Measurements from ENCODE around the gene CHPF. TPM values are rescaled to one million over a fixed set of nuclear protein-coding genes. Genes with fewer than 3 reads are reported as not detected.

The CHPF gene
- polyA plus RNA-seq, 1 donor: 81.8 TPM

DNA sequence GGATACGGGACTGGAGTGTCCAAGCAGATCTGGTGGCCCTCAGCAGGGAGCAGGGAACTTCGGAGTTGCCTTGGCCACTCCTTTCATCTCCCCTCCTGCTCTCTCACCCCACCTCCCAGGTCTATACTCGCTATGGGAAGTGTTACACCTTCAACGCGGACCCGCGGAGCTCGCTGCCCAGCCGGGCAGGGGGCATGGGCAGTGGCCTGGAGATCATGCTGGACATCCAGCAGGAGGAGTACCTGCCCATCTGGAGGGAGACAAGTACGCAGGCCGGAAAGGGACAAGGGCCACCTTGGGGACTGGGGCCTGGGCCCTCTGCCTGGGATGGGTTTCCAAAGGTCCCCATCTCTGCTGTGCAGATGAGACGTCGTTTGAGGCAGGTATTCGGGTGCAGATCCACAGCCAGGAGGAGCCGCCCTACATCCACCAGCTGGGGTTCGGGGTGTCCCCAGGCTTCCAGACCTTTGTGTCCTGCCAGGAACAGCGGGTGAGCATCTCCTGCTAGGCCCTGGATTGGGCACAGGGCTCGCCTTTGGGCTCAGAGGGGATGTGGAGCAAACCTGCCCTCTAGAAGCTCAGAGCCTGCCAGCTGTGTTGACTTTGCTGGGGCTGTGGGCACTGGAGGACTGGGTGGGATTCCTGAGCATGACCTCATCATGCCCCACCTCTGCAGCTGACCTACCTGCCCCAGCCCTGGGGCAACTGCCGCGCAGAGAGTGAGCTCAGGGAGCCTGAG, 11.8 kb downstream of the CHPF start:
- Histone ChIP-seq H3K27ac (ENCODE audit: low read length) (no peak overlapping the region), H3K36me3 (ENCODE audit: control insufficient read depth, insufficient read depth, low read length) (no peaks in the 10 kb centered on the region), H3K9me3 (ENCODE audit: control insufficient read depth, low read depth, low read length) (no peaks in the 10 kb centered on the region), H3K4me1 (ENCODE audit: control insufficient read depth, insufficient read depth, low read length) (peaks cover 8% of the 10 kb centered on the region), H3K27me3 (ENCODE audit: control insufficient read depth, insufficient read depth, low read length) (peaks cover 58% of the 10 kb centered on the region), H3K4me3 (ENCODE audit: low read length) (no peak overlapping the region)
- WGBS (ENCODE audit: insufficient coverage, low lambda C conversion rate): no CpG with 5 or more reads among the region's 20 CpGs
- no peak for DNase-seq

DNA sequence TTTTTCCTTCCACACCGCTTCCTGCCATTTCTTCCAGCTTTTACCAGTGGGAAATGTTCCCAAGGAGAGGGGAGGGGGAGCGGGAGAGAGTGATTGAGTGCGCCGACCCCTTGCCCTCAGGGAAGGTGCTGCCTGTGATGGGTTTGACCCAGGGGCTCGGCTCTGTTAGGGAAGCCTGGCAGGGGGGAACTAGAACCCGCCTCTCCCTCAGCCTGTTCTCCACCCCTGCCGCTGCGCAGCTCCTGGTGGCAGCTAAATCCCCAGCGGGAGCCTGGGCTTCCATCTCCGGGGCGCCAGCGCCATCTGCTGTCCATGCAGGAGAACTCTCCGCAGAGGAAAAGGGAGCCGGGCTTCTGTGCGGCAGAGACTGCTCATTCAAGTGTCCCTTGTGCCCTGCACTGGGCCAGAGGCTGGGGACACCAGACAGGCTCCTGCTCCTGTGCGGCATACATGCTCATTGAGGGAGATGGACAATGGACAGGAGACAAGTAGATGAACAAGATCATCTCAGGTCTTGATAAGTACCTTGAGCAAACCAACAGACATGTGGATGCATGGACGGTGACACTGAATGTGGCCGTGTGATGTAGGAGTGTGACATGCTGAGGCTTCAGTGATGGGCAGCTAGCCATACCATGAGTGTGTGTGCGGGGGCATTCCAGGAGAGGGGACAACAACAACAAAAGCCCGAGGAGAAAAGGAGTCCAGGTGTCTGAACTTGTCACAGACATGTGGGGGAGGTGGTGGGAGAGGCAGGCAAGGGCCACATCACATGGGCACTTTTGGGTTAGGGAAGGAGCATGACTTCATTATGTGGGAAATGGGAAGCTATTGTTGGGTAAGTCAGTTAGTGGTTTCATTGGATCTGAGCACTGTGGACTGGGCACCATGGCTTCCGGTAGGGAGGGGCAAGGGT, 13.3 kb downstream of the CHPF start:
- no CpG with 5 or more reads among the region's 21 CpGs for WGBS (ENCODE audit: insufficient coverage, low lambda C conversion rate)
- Histone ChIP-seq H3K36me3 (ENCODE audit: control insufficient read depth, insufficient read depth, low read length) (no peaks in the 10 kb centered on the region), H3K27ac (ENCODE audit: low read length) (no peak overlapping the region), H3K4me3 (ENCODE audit: low read length) (no peak overlapping the region), H3K4me1 (ENCODE audit: control insufficient read depth, insufficient read depth, low read length) (peaks cover 22% of the 10 kb centered on the region), H3K27me3 (ENCODE audit: control insufficient read depth, insufficient read depth, low read length) (peaks cover 71% of the 10 kb centered on the region), H3K9me3 (ENCODE audit: control insufficient read depth, low read depth, low read length) (no peaks in the 10 kb centered on the region)
- peak; percentile 68 to 76 for DNase-seq

DNA sequence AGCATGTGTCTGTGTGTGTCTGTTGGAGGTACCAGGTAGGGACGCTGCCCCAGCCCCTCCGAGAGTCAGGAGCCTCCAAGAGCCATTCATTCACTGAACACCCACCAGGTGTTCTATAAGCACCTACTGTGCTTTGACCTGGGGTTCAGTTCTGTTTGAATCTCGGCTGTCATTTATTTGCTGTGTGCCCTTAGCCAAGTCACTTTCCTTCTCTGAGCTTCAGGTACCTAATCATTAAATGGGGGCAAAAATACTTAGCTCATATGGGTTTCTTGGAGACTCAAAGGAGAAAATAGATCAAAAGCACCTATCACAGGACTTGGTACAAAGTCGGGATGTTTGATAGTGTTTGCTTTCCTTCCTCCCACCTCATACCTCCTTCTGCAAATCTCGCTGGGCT, 16.1 kb downstream of the CHPF start:
- no peak for DNase-seq
- Histone ChIP-seq H3K4me3 (ENCODE audit: low read length) (no peak overlapping the region), H3K27me3 (ENCODE audit: control insufficient read depth, insufficient read depth, low read length) (peaks cover 95% of the 10 kb centered on the region), H3K4me1 (ENCODE audit: control insufficient read depth, insufficient read depth, low read length) (peaks cover 29% of the 10 kb centered on the region), H3K9me3 (ENCODE audit: control insufficient read depth, low read depth, low read length) (no peaks in the 10 kb centered on the region), H3K36me3 (ENCODE audit: control insufficient read depth, insufficient read depth, low read length) (no peaks in the 10 kb centered on the region), H3K27ac (ENCODE audit: low read length) (no peak overlapping the region)
- WGBS (ENCODE audit: insufficient coverage, low lambda C conversion rate): no CpG with 5 or more reads among the region's 5 CpGs

DNA sequence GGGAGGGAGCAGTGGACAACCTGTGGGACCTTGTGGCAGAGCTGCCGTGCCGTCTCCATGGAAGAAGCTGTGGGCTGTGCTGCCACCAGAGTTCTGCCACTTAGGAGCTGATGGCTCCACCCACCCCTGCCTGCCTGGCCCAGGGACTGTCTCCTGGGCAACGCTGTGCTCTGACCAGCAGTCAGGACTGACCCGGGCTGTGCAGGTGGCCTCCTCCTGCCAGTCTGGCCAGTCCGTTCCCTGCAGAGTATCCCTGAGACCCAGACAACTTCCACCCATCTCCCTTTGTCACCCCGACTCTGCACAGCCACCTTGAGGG, 16.6 kb downstream of the CHPF start:
- no peak for DNase-seq
- H3K36me3 ChIP-seq (ENCODE audit: control insufficient read depth, insufficient read depth, low read length): no peaks in the 10 kb centered on the region
- no peak overlapping the region for H3K4me3 ChIP-seq (ENCODE audit: low read length)
- no CpG with 5 or more reads among the region's 6 CpGs for WGBS (ENCODE audit: insufficient coverage, low lambda C conversion rate)
- H3K4me1 ChIP-seq (ENCODE audit: control insufficient read depth, insufficient read depth, low read length): peaks cover 29% of the 10 kb centered on the region
- H3K9me3 ChIP-seq (ENCODE audit: control insufficient read depth, low read depth, low read length): no peaks in the 10 kb centered on the region
- H3K27me3 ChIP-seq (ENCODE audit: control insufficient read depth, insufficient read depth, low read length): peaks cover 96% of the 10 kb centered on the region
- no peak overlapping the region for H3K27ac ChIP-seq (ENCODE audit: low read length)

DNA sequence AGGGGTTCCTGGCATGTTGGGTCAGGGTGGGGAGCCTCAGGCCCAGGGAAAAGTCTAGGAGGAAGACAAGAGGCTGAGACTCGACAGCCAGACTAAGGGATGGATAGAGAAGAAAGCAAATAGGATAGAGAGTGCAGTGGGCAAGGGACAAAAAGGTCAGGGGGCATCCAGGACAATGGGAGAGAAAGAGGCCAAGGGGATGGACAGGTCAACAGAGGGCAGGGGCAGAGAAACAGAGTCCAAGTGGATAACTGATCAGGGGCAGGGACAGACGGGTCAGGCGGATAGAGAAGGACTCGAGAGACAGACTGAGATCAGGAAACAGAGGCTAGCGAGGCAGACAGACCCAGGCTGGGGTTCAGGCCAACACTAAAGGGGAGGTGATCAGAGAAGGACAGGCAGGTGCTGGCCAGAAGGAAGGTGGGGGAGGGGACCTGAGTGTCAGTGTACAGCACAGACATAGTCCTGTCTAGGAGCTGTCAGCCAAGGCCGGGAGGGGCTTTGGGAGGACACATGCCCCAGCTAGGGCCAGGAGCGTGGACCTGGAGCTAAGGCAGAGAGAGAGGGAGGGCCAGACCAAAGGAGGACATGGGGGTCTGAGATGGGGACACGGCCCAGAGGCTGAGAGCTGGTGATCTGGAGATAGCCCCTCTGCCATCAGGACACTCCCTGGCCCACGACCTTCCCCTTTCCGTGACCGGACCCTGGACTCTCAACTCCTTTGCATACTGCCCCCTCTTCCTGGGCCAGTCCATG, 17.1 kb downstream of the CHPF start:
- Histone ChIP-seq H3K9me3 (ENCODE audit: control insufficient read depth, low read depth, low read length) (no peaks in the 10 kb centered on the region), H3K27me3 (ENCODE audit: control insufficient read depth, insufficient read depth, low read length) (peaks cover 96% of the 10 kb centered on the region)
- no peak for DNase-seq

DNA sequence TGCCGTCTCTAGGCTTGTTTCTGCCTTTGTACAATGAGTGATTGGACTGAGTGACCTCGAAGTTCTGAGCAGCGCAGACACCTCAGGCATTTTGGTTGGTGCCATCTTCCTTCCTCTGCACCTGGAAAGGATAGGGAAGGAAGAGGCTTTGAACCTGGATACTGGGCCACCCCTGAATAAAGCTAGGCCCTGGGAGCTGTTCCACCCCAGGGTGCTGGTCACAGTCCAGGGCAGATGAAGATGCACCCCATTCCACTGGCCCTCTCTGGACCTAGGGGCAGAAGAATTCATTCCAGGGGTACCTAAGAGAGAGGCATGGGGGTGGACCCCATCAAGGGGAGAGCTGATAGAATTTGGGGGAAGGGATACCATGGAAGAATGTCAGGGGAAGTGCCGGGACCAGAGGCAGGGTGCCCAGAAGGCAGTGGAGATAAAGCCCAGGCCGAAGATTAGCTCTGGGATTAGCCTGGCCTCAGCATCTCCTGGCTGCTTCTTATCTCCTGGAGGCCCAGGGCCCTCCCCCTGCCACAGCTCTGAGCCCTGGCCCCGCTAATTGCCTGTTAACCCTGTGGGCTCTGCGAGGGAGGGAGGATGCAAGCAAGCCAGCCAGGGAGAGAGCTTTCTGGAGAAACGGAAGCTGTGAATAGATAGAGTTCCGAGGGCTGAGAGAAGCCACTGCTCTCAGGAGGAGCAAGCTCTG, 17.9 kb downstream of the CHPF start:
- WGBS (ENCODE audit: insufficient coverage, low lambda C conversion rate): no CpG with 5 or more reads among the region's 9 CpGs
- Histone ChIP-seq H3K4me3 (ENCODE audit: low read length) (no peak overlapping the region), H3K4me1 (ENCODE audit: control insufficient read depth, insufficient read depth, low read length) (peaks cover 29% of the 10 kb centered on the region), H3K27me3 (ENCODE audit: control insufficient read depth, insufficient read depth, low read length) (peaks cover 96% of the 10 kb centered on the region), H3K27ac (ENCODE audit: low read length) (no peak overlapping the region), H3K36me3 (ENCODE audit: control insufficient read depth, insufficient read depth, low read length) (no peaks in the 10 kb centered on the region), H3K9me3 (ENCODE audit: control insufficient read depth, low read depth, low read length) (no peaks in the 10 kb centered on the region)
- DNase-seq: no peak

More for the DNA sequence above, 17.1 kb downstream of the CHPF start:
- Histone ChIP-seq H3K36me3 (ENCODE audit: control insufficient read depth, insufficient read depth, low read length) (no peaks in the 10 kb centered on the region), H3K4me3 (ENCODE audit: low read length) (no peak overlapping the region), H3K27ac (ENCODE audit: low read length) (peak overlapping the region; percentile 12), H3K4me1 (ENCODE audit: control insufficient read depth, insufficient read depth, low read length) (peaks cover 29% of the 10 kb centered on the region)
- 24% methylated on average over 2 of the region's 11 CpGs for WGBS (ENCODE audit: insufficient coverage, low lambda C conversion rate)

DNA sequence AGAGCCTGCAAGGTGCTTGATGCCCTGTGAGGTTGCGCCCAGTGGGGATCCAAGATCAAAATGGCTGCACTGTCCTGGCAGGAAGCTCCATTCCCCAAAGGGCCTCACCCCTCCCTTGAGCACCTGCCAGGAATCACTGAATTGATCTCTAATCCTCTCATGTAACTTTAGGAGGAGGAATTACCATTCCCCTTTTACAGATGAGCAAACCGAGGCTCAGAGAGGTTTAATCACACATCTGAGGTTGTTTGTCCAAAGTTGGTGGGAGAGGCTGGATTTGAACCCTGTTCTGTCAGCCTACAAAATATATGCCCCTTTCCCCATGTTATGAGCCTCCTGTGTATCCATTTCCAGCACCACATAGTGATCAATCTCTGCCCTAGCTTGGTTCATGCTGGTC, 18.8 kb downstream of the CHPF start:
- no peaks in the 10 kb centered on the region for H3K9me3 ChIP-seq (ENCODE audit: control insufficient read depth, low read depth, low read length)
- WGBS (ENCODE audit: insufficient coverage, low lambda C conversion rate): no CpG with 5 or more reads among the region's 2 CpGs
- H3K27ac ChIP-seq (ENCODE audit: low read length): no peak overlapping the region
- peaks cover 27% of the 10 kb centered on the region for H3K4me1 ChIP-seq (ENCODE audit: control insufficient read depth, insufficient read depth, low read length)
- H3K4me3 ChIP-seq (ENCODE audit: low read length): no peak overlapping the region
- DNase-seq: no peak
- no peaks in the 10 kb centered on the region for H3K36me3 ChIP-seq (ENCODE audit: control insufficient read depth, insufficient read depth, low read length)
- peaks cover 98% of the 10 kb centered on the region for H3K27me3 ChIP-seq (ENCODE audit: control insufficient read depth, insufficient read depth, low read length)

DNA sequence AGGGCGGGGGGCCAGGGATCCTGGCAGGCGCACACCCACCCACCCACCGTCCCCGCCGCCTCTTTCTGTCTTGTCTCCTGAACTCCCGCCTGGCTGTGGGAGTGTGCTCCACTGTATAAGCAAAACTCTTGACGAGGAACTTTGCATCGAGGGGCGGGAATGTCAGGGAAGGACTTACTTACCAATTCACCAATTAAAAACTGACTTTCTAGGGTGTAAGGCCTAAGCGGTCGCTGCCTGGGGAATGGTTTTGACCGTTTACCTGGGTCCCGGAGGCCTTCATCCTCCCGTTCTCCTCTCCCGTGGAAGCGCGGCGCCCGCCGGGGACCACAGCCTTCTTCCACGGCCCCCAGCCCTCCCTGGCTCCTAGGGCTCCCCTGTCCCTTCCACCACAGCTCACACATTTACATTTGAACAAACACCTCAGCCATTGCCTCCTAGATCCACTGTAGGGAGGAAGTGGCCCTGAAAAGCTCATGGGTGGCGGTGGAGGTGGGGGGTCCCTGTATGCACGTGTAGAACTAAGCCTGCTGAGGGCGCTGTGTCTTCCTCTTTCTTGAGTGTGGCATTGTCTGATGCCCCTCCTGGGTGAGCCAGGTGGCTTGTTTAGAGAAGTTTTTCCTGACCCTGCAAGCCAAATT, 20.5 kb downstream of the CHPF start:
- H3K4me1 ChIP-seq (ENCODE audit: control insufficient read depth, insufficient read depth, low read length): peaks cover 26% of the 10 kb centered on the region
- H3K27ac ChIP-seq (ENCODE audit: low read length): no peak overlapping the region
- no peak overlapping the region for H3K4me3 ChIP-seq (ENCODE audit: low read length)
- H3K27me3 ChIP-seq (ENCODE audit: control insufficient read depth, insufficient read depth, low read length): peaks cover 94% of the 10 kb centered on the region
- H3K36me3 ChIP-seq (ENCODE audit: control insufficient read depth, insufficient read depth, low read length): no peaks in the 10 kb centered on the region
- WGBS (ENCODE audit: insufficient coverage, low lambda C conversion rate): no CpG with 5 or more reads among the region's 24 CpGs
- no peak for DNase-seq
- H3K9me3 ChIP-seq (ENCODE audit: control insufficient read depth, low read depth, low read length): no peaks in the 10 kb centered on the region

DNA sequence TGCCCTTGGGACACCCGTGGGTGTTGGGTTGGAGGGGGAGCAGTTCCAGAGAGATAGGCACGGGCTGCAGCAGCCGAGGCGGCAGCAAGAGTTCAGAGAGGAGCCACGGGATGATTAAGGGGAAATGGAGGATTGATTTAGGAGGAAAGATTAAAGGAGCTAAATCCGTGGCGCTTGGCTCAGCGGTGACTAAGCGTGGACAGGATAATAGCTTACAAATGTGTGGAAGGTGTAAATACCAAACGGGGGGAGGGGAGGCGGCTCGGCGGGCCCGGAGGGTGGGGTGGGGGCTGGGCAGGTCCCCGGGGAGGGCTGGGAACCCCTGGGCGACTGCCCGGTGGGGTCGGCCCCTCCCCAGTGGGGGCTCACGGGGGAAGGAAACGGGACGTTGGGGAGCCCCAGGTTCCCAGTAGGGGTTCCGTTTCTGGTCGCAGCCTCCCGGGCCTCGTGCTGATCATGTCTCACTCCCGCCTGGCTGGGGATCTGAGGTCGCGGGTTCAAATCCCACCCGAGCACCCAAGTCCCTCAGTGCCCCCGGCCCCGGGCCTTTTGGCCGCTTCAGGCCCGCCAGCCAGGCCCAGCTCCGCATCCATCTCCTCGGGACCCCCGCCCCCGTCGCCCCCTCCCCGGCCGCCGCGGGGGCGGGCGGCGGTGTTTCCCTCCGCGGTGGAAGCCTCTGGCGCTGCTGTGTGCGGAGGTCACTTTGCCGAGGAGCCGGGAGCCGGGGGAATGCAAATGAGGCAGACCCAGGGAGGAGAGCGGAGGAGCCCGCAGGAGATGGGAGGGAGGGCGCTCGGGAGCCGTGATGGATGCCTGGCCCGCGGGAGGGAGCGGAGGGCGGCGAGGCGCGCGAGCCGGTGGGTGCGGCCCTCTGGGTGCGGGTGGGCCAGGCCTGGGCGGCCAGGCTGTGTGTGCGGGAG, 21.2 kb downstream of the CHPF start:
- 0% methylated on average over 1 of the region's 70 CpGs for WGBS (ENCODE audit: insufficient coverage, low lambda C conversion rate)
- H3K4me3 ChIP-seq (ENCODE audit: low read length): no peak overlapping the region
- DNase-seq: no peak
- no peaks in the 10 kb centered on the region for H3K36me3 ChIP-seq (ENCODE audit: control insufficient read depth, insufficient read depth, low read length)
- no peaks in the 10 kb centered on the region for H3K9me3 ChIP-seq (ENCODE audit: control insufficient read depth, low read depth, low read length)
- H3K27ac ChIP-seq (ENCODE audit: low read length): no peak overlapping the region
- H3K27me3 ChIP-seq (ENCODE audit: control insufficient read depth, insufficient read depth, low read length): peaks cover 94% of the 10 kb centered on the region
- peaks cover 26% of the 10 kb centered on the region for H3K4me1 ChIP-seq (ENCODE audit: control insufficient read depth, insufficient read depth, low read length)

Measured in large intestine (tissue), 3 donors.